ENCODE data around the gene DPP10.

DNA sequence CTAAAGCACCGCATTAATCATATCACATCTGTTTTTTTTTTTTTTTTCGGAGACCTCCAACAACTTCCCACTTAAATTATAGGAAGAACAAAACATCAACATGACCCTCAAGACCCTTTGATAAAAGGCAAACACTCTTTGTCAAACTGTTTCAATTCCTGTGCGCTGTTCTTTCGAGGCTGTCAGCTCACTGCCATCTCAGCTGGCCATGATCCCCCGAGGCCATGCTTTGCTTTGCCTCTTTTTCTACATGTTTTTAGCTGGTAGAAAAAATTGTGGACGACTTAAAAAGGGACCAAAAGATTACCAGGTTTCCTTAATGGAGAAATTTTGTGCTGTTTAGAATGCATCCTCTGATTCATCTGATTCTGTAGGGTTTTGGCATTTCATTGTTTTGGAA lies 138.2 kb downstream of the DPP10 start:
- TF ChIP-seq CTCF (IDR thresholded peaks at IDR 0.05) (no peak), POLR2A (IDR thresholded peaks at IDR 0.05) (no peak)

Measured in body of pancreas (tissue), 4 donors.